A673 (cell line): ENCODE data around the gene OCEL1. TPM values are rescaled to one million over a fixed set of nuclear protein-coding genes. Genes with fewer than 3 reads are reported as not detected.

Source experiments
- BruUV-seq: library from RNA; stranded (reverse); fragments of 400-500 nt; replicated peaks from 2 replicates; lab custom pipeline; 2021; lab: Mats Ljungman, UMichigan
- CTCF ChIA-PET: fragments of 300-600 bp; sonication (Branson Sonifier 250); formaldehyde crosslinking; loops from one replicate; lab custom pipeline; 2022; ENCODE audit warnings: antibody characterized with exemption; lab: Charles Lee
- POLR2A ChIA-PET: fragments of 300-600 bp; sonication (Branson Sonifier 250); formaldehyde crosslinking; loops from one replicate; lab custom pipeline; 2022; ENCODE audit warnings: antibody characterized with exemption; ENCODE audit not compliant: low non-redundant PET; lab: Charles Lee
- DNase-seq: peaks from one replicate; pipeline ENCODE4 v3.0.0-alpha.2; 2015; ENCODE audit warnings: low spot score
- H3K27ac ChIP-seq: fragments of 200-600 bp; sonication (generic); 2 replicates; pipeline ENCODE4 v1.5.1; 2016; ENCODE audit warnings: mixed run types, low read depth, mild to moderate bottlenecking, mixed read lengths, antibody characterized with exemption, low read length; ENCODE audit not compliant: poor library complexity, severe bottlenecking
- H3K27me3 ChIP-seq: fragments of 200-600 bp; sonication (generic); replicated peaks from 2 replicates; pipeline ENCODE4 v1.6.1; 2017; ENCODE audit warnings: mixed run types, low read depth, mild to moderate bottlenecking, mixed read lengths, antibody characterized with exemption, low read length; ENCODE audit not compliant: insufficient read depth, poor library complexity
- H3K36me3 ChIP-seq: fragments of 200-600 bp; sonication (generic); 2 replicates; pipeline ENCODE4 v1.6.1; 2016; ENCODE audit warnings: mixed run types, mild to moderate bottlenecking, mixed read lengths, antibody characterized with exemption, low read length; ENCODE audit not compliant: insufficient read depth, poor library complexity, severe bottlenecking
- H3K4me1 ChIP-seq: fragments of 200-600 bp; sonication (generic); 2 replicates; pipeline ENCODE4 v1.6.1; 2017; ENCODE audit warnings: mixed run types, mild to moderate bottlenecking, mixed read lengths, antibody characterized with exemption, low read length; ENCODE audit not compliant: insufficient read depth, poor library complexity, severe bottlenecking
- H3K4me3 ChIP-seq: fragments of 200-600 bp; sonication (generic); 2 replicates; pipeline ENCODE4 v1.5.1; 2016; ENCODE audit warnings: low read depth, mixed run types, mild to moderate bottlenecking, mixed read lengths, low read length; ENCODE audit not compliant: poor library complexity, severe bottlenecking
- H3K9me3 ChIP-seq: fragments of 200-600 bp; sonication (generic); 2 replicates; pipeline ENCODE4 v1.6.1; 2016; ENCODE audit warnings: mixed run types, low read depth, mild to moderate bottlenecking, mixed read lengths, antibody characterized with exemption, low read length; ENCODE audit not compliant: poor library complexity, severe bottlenecking
- EZH2 ChIP-seq: fragments of 200-600 bp; sonication (generic); IDR thresholded peaks from 2 replicates; pipeline ENCODE4 v1.6.1; 2017; ENCODE audit warnings: borderline replicate concordance, low read depth, mild to moderate bottlenecking, mixed read lengths, antibody characterized with exemption, low read length; ENCODE audit not compliant: poor library complexity, severe bottlenecking
- intact Hi-C: fragments of 100-400 bp; cut with micrococcal nuclease; formaldehyde crosslinking; loops from one replicate; pipeline ENCODE4 v1.10.0; 2022; ENCODE audit not compliant: unreplicated experiment
- total RNA-seq: library from RNA; stranded (reverse); gene quantifications from 2 replicates; pipeline ENCODE4 v1.2.3, GENCODE V29; 2021
- TF ChIP-seq, protein P1 (sequence below): fragments of 300-800, 200-600 bp; sonication (generic); conservative IDR thresholded peaks from 2 replicates; pipeline ENCODE4 v1.5.1; 2017; ENCODE audit warnings: low read depth, mild to moderate bottlenecking, antibody characterized with exemption, low read length, moderate library complexity, mixed read lengths

OCEL1 gene
- total RNA-seq, 1 experiment from 2014 or later = 8.2 TPM

DNA sequence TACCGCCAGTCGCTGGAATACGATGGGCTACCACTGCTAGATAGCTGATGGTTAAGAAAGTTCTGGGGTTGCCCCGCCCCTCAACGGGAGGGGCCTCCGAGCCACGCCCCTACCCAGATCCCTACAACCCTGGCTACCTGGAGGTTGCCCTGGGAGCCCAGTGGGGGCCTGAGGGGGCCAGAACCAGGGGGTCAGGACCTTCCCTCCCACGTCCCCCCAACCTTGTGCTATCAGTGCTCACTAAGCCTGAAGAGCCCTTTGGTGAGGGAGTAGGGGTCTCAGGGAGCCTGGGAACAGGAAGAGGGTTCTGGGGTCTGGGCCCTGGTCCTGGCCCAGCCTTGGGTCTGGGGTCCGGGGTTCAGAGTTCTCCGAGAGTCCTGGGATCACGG lies 8.9 kb downstream of the OCEL1 start:
- peak overlapping the region; percentile 88 for H3K27ac ChIP-seq
- intact Hi-C loops = no loop called here
- no TSS peak for BruUV-seq
- POLR2A ChIA-PET = interaction anchor here (0.6 kb wide), 1 partner anchor 119 kb away, joined by 14 read pairs; no protein-coding TSS in a partner anchor
- H3K27me3 ChIP-seq = no peaks in the 10 kb centered on the region
- TF ChIP-seq EZH2 = no peak
- TF ChIP-seq, protein P1, sequence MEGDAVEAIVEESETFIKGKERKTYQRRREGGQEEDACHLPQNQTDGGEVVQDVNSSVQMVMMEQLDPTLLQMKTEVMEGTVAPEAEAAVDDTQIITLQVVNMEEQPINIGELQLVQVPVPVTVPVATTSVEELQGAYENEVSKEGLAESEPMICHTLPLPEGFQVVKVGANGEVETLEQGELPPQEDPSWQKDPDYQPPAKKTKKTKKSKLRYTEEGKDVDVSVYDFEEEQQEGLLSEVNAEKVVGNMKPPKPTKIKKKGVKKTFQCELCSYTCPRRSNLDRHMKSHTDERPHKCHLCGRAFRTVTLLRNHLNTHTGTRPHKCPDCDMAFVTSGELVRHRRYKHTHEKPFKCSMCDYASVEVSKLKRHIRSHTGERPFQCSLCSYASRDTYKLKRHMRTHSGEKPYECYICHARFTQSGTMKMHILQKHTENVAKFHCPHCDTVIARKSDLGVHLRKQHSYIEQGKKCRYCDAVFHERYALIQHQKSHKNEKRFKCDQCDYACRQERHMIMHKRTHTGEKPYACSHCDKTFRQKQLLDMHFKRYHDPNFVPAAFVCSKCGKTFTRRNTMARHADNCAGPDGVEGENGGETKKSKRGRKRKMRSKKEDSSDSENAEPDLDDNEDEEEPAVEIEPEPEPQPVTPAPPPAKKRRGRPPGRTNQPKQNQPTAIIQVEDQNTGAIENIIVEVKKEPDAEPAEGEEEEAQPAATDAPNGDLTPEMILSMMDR = no peak
- H3K9me3 ChIP-seq = no peaks in the 10 kb centered on the region
- H3K4me3 ChIP-seq = peak overlapping the region; percentile 74
- peaks cover 15% of the 10 kb centered on the region for H3K36me3 ChIP-seq
- peaks cover 19% of the 10 kb centered on the region for H3K4me1 ChIP-seq
- CTCF ChIA-PET = interaction anchor here (0.6 to 1.0 kb wide), 2 partner anchors 462 to 520 kb away, joined by 3 to 4 read pairs; no protein-coding TSS in a partner anchor
- DNase-seq = peak; percentile 69

DNA sequence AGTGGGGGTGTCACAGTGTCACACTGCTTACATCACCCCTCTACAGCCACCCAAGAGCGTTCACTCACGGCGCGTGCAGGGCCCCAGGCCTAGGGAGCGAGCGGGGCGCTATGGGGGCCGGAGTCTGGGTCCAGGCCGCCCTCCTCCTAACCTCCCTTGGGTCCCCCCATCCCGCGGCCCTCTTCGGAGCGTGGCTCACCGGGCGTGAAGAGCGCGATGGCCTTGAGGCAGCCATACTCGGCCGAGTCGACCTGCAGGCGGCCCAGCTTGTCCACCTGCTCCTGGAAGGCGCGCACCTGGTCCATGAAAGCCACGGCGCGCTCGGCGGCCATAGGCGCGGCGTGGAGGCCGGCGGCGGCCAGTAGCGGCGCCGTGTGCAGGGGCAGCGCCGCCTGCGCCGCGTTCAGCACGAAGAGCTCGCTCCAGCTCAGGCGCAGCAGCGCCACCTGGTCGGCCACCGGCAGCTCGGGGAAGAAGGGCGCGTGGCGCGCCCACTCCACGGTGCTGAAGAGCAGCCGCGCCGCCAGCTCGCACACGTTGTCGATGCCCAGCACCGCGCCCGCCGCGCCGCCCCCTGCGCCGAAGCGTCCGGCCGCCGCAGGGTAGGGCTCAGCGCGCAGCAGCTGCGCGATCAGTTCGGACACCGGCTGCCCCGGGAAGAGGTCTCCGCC lies 9.4 kb downstream of the OCEL1 start:
- Histone ChIP-seq H3K36me3 (peaks cover 15% of the 10 kb centered on the region), H3K27me3 (no peaks in the 10 kb centered on the region), H3K9me3 (no peaks in the 10 kb centered on the region), H3K4me3 (peak overlapping the region; percentile 74), H3K4me1 (peaks cover 19% of the 10 kb centered on the region), H3K27ac (peak overlapping the region; percentile 88)
- CTCF ChIA-PET = interaction anchor here (0.6 to 1.0 kb wide), 3 partner anchors 462 to 521 kb away, joined by 3 to 4 read pairs (median 4); no protein-coding TSS in a partner anchor
- peak; percentile 80 for DNase-seq
- POLR2A ChIA-PET = no interaction called here
- TF ChIP-seq, protein P1 = peak; percentile 55
- TF ChIP-seq EZH2 = no peak
- intact Hi-C loops = no loop called here
- no TSS peak for BruUV-seq

DNA sequence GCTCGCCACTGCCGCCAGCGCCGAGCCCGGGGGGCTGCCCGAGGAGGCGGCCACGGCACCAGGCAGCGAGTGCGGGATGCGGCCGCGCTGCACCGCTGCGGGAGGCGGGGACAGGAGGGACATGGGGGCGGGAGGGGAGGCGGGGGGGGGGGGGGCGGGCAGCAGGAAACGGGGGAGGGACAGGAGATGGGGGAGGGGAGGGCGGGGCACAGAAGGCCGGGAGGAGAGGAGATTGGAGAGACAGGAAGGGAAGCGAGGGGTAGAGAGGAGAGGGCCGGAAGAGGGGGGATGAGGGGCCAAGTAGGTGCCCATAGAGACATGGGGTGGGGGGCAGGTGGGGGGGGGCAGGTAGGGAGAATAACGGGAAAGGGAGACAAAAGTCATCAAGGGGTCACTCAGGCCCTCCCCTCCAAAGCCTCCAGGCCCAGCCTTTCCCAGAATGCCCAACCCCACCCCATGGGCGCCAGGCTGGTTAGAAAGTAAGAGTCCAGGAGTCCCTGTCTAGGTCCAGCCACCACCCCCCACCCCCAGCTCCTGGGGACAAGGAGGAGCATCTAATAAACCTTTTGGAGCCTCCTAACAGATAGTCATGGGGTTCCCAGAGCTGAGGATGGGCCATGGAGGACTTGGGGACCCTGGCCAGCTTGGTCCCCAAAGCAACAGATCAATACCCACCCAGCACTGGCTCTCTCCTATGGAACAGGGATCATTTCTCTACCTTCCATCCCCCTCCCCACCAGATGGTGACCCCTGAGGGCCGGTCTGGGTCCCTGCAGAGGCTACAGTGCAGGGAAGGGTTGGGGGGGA lies 10.1 kb downstream of the OCEL1 start:
- peak overlapping the region; percentile 74 for H3K4me3 ChIP-seq
- no peaks in the 10 kb centered on the region for H3K9me3 ChIP-seq
- DNase-seq = peak; percentile 77
- POLR2A ChIA-PET = no interaction called here
- H3K27me3 ChIP-seq = no peaks in the 10 kb centered on the region
- CTCF ChIA-PET = interaction anchor here (1.0 kb wide), 1 partner anchor 521 kb away, joined by 3 read pairs; no protein-coding TSS in a partner anchor
- intact Hi-C loops = no loop called here
- no TSS peak for BruUV-seq
- H3K4me1 ChIP-seq = peaks cover 19% of the 10 kb centered on the region
- peak overlapping the region; percentile 88 for H3K27ac ChIP-seq
- TF ChIP-seq EZH2 = no peak
- TF ChIP-seq, protein P1 = no peak
- peaks cover 15% of the 10 kb centered on the region for H3K36me3 ChIP-seq
